Neuron (in vitro differentiated cells): ENCODE measurements around the gene MAST4.

ENCODE experiments used
- H2AFZ ChIP-seq: one replicate; pipeline ENCODE4 v1.6.1; 2013; ENCODE audit warnings: low read depth, mild to moderate bottlenecking, inconsistent platforms, low read length, moderate library complexity
- H3K27me3 ChIP-seq: one replicate; pipeline ENCODE4 v1.6.1; 2013; ENCODE audit warnings: low read length; ENCODE audit not compliant: insufficient read depth
- H3K36me3 ChIP-seq: one replicate; pipeline ENCODE4 v1.6.1; 2013; ENCODE audit warnings: low read length; ENCODE audit not compliant: insufficient read depth
- H3K4me1 ChIP-seq: one replicate; pipeline ENCODE4 v1.6.1; 2013; ENCODE audit warnings: low read length; ENCODE audit not compliant: insufficient read depth
- H3K4me3 ChIP-seq: 2 replicates; pipeline ENCODE4 v1.5.1; 2013; ENCODE audit warnings: mild to moderate bottlenecking, low read length, moderate library complexity
- H3K9me3 ChIP-seq: one replicate; pipeline ENCODE4 v1.6.1; 2013; ENCODE audit warnings: low read length

The MAST4 gene

DNA sequence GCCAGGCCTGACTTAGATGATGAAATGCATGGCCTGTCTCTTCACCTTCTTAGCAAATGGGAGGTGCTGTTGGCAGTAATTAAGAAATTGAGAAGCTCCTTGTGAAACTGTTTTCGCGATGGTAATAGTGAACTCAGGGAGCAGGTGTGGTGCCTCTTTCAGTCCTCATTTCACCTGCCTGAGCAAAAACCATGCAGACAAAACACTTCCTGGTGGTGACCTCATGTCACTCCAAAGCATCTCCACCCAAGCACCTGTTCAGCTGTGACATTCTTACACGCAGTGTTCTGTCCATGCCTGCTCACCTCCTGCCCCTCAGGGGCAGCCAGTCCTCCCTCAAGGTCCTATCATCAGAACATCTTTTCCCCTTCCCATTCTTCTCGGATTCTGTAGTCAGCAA lies 453.9 kb downstream of the MAST4 start:
- Histone ChIP-seq H3K36me3 (no peaks in the 10 kb centered on the region), H2AFZ (no peak overlapping the region), H3K9me3 (no peaks in the 10 kb centered on the region), H3K27me3 (no peaks in the 10 kb centered on the region), H3K4me1 (peaks cover 8% of the 10 kb centered on the region), H3K4me3 (no peak overlapping the region)

DNA sequence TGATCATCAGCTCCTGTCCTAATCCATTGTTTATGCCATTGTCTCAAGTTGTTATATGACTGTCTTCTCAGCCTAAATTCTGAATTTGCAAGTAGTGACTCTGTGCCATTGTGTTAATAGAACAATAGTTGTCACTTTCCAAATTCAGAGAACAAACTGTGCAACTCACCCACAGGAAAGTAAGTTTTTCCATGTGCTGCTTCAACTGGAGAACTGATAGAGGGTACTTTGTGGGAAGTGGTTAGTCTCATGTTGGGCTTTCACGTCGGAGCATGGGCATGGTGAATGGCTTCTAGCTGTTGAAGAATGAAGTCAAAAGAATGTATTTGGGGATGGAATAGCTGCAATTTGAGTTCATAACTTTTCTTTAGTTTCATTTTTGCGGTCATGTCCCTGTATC lies 454.4 kb downstream of the MAST4 start:
- H3K9me3 ChIP-seq, result no peaks in the 10 kb centered on the region
- no peaks in the 10 kb centered on the region for H3K36me3 ChIP-seq
- H3K27me3 ChIP-seq, result no peaks in the 10 kb centered on the region
- H2AFZ ChIP-seq, result no peak overlapping the region
- H3K4me1 ChIP-seq, result peaks cover 8% of the 10 kb centered on the region
- no peak overlapping the region for H3K4me3 ChIP-seq

GRCh38 chr5:67051164-67051563 lies 455.0 kb downstream of the MAST4 start:
- Histone ChIP-seq H3K4me3 (no peak overlapping the region), H3K9me3 (no peaks in the 10 kb centered on the region), H3K36me3 (no peaks in the 10 kb centered on the region), H3K27me3 (no peaks in the 10 kb centered on the region), H2AFZ (no peak overlapping the region), H3K4me1 (peaks cover 8% of the 10 kb centered on the region)

GRCh38 chr5:67052034-67052433 lies 455.8 kb downstream of the MAST4 start:
- Histone ChIP-seq H2AFZ (no peak overlapping the region), H3K9me3 (no peaks in the 10 kb centered on the region), H3K27me3 (no peaks in the 10 kb centered on the region), H3K4me1 (peaks cover 8% of the 10 kb centered on the region), H3K36me3 (no peaks in the 10 kb centered on the region), H3K4me3 (no peak overlapping the region)

DNA sequence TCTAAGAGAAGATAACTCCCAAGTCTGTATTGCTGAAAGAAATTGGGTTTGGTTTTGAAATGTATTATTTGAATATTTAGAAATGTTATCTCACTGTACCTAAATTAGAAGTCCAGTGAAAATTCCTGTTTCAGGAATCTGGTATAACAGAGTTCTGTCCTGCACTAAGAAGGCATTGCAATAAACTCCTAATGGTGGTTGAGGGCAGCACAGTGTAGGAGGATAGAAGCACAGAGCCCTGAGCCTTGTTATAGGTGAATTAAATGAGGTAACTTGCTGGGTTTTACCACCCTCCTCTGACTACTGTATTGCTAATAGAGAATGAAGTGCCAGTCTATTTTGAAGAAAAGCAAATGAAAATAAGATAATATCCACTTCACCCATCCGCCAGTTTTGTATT lies 457.0 kb downstream of the MAST4 start:
- H2AFZ ChIP-seq, result no peak overlapping the region
- H3K4me3 ChIP-seq, result no peak overlapping the region
- no peaks in the 10 kb centered on the region for H3K27me3 ChIP-seq
- H3K36me3 ChIP-seq, result no peaks in the 10 kb centered on the region
- no peaks in the 10 kb centered on the region for H3K4me1 ChIP-seq
- no peaks in the 10 kb centered on the region for H3K9me3 ChIP-seq

- no peaks in the 10 kb centered on the region for H3K4me1 ChIP-seq
Measured at GRCh38 chr5:67058998-67059743, 463.0 kb downstream of the MAST4 start.

DNA sequence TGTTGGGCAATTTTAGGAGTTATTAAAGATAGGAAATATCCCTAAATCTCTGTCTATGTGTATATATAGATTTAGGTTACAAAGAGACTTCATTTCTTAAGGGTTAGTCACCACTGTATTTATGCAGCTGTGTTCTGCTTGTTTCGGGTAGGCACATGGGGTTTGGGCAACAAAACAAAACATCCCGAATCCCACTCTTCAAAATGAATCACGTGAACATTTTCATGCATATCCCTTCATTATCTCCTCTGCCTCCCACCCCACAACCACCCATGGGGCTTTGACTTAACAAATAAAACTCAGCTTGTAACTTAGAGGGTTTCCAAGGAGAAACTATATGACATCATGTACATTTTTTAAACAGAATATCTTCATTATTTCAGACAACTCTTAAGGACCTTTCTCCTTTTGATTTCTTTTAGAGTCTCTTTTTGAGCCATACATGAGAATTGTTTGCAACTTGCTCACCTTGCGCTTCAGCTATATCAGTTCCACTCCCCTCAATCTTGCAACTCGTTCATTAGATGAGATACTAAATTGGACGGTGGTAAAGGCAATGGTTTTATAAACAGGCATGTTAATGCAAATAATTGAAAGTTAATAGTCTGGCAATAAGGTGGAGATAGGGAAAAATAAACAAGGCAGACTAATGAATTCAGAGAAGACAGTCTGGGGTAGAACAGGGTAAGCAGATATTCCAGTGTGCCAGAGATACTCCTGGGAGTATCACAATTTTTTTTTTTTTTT lies 463.7 kb downstream of the MAST4 start:
- Histone ChIP-seq H2AFZ (no peak overlapping the region), H3K27me3 (no peaks in the 10 kb centered on the region), H3K4me3 (no peak overlapping the region), H3K36me3 (no peaks in the 10 kb centered on the region), H3K4me1 (no peaks in the 10 kb centered on the region), H3K9me3 (no peaks in the 10 kb centered on the region)

More at GRCh38 chr5:67058998-67059743, 463.0 kb downstream of the MAST4 start:
- Histone ChIP-seq H3K4me3 (no peak overlapping the region), H2AFZ (no peak overlapping the region), H3K27me3 (no peaks in the 10 kb centered on the region), H3K36me3 (no peaks in the 10 kb centered on the region), H3K9me3 (no peaks in the 10 kb centered on the region)

DNA sequence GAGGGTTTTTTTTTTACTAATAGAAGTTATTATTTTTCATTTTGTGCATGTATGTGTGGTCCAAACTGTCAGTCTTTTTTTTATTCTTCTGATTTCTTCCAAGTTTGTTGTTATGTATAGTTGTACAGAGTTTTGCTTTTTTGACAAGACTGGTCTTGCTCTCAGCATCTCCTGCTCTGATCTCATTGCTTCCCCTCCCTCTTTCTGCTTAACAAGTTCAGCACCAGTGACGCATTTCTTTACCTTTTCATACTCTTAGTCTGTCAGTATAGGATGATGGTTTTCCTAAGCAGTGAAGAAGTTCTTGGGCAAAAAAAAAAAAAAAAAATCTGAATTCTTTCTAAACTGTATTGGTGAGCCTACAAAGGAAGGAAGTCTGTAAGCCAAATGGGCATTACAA lies 465.3 kb downstream of the MAST4 start:
- Histone ChIP-seq H3K4me3 (no peak overlapping the region), H3K36me3 (no peaks in the 10 kb centered on the region), H3K4me1 (peaks cover 7% of the 10 kb centered on the region), H3K27me3 (no peaks in the 10 kb centered on the region), H3K9me3 (no peaks in the 10 kb centered on the region), H2AFZ (no peak overlapping the region)

DNA sequence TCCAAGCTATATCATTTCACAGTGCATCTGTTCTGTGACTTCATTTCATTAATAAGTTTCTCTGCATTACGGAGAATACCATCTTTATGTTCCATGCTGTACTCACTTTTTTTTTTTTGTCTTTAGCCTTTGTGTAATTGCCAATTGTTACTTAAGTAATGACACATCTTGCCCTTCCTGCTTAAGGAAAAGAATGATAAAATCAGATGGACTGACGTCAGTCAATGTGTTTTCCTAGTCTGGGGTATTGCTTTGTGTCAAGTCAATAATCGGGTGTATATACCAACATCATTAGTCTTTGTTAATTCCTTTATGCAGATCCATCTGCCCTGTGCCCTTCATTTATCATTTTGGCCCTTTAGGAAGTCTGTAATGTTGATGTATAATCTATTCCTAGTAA lies 466.9 kb downstream of the MAST4 start:
- Histone ChIP-seq H2AFZ (no peak overlapping the region), H3K4me1 (peaks cover 13% of the 10 kb centered on the region), H3K4me3 (no peak overlapping the region), H3K9me3 (no peaks in the 10 kb centered on the region), H3K27me3 (no peaks in the 10 kb centered on the region), H3K36me3 (no peaks in the 10 kb centered on the region)

- Histone ChIP-seq H3K36me3 (no peaks in the 10 kb centered on the region), H3K4me1 (peaks cover 15% of the 10 kb centered on the region), H3K4me3 (no peak overlapping the region), H3K27me3 (no peaks in the 10 kb centered on the region), H3K9me3 (no peaks in the 10 kb centered on the region), H2AFZ (no peak overlapping the region)
Measured at GRCh38 chr5:67063791-67064190, 467.6 kb downstream of the MAST4 start.

DNA sequence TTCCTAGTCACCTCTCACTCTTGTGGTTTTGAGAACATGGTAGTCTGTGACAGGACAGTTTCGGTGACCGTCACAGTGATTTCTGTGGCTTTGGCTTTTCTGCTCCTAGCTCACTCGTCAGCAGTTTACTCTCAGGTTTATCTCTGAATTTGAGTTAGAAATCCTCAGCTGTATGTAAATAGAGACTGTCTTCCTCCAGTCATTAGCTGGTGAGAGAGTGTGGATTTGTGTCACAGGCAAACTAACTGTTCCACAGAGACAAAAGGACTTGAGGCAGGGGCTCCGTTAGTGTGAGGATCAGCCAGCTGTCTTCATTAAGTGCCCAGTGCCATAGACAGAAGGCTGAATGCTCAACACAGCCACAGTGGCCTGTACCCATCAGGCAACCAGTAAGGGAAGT lies 469.0 kb downstream of the MAST4 start:
- Histone ChIP-seq H3K4me1 (peaks cover 27% of the 10 kb centered on the region), H2AFZ (no peak overlapping the region), H3K9me3 (no peaks in the 10 kb centered on the region), H3K36me3 (no peaks in the 10 kb centered on the region), H3K4me3 (no peak overlapping the region), H3K27me3 (no peaks in the 10 kb centered on the region)

DNA sequence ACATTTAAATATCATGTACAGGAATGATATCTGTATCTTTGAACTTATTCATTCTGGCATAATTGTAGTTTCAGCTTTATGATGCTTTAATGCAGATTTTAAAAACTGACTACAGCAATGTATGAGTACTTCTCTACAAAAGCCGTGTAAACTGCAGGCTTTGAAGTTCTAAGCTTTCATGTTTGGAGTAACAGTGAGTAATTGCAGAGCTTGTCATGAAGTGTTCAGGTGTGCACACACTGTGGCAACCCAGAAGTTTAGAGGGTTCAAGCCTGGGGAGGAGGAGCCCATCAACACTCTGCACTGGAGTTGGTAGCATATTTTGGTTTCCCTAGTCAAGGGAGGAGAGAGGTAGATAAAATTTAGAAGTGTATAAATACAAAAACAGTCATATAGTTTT lies 469.5 kb downstream of the MAST4 start:
- no peaks in the 10 kb centered on the region for H3K36me3 ChIP-seq
- H3K9me3 ChIP-seq, result no peaks in the 10 kb centered on the region
- H3K4me3 ChIP-seq, result no peak overlapping the region
- H3K4me1 ChIP-seq, result peaks cover 28% of the 10 kb centered on the region
- no peaks in the 10 kb centered on the region for H3K27me3 ChIP-seq
- H2AFZ ChIP-seq, result no peak overlapping the region

DNA sequence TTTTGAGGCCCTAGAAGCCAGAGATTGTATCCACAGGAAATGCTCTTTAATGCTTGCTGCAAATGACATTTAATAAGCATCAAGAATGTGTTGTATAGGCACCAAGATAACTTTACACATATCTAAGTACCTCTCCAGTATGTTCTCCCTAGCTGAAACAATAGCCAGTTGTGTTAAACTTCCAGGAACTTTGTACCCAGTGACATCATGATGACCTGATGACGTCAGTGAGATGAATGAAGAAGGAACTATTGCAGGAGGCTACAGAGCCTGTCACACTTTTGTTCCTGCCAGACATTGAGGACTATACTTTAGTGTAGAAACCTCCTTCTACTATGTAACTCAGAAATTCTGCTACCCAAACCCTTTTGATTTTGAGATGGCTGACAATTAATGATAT lies 470.6 kb downstream of the MAST4 start:
- Histone ChIP-seq H3K4me3 (no peak overlapping the region), H3K27me3 (no peaks in the 10 kb centered on the region), H3K36me3 (no peaks in the 10 kb centered on the region), H2AFZ (no peak overlapping the region), H3K4me1 (peaks cover 28% of the 10 kb centered on the region), H3K9me3 (no peaks in the 10 kb centered on the region)
